ENCODE measurements around the gene PHLDB2. TPM values are rescaled to one million over a fixed set of nuclear protein-coding genes. Genes with fewer than 3 reads are reported as not detected.

The PHLDB2 gene
- total and polyA plus RNA-seq, 2 donors (not counting 1 experiment from before 2014, with no cell fraction given), result 33.8 to 47.9 TPM

GRCh38 chr3:111906656-111907055 is 47.6 kb downstream of the PHLDB2 start:
- Histone ChIP-seq H3K9me3 (ENCODE audit: control insufficient read depth, insufficient read depth, low read depth, low read length) (no peaks in the 10 kb centered on the region), H4K20me1 (ENCODE audit: control insufficient read depth, extremely low read depth, insufficient read depth, low read length) (no peaks in the 10 kb centered on the region), H3K36me3 (ENCODE audit: control insufficient read depth, insufficient read depth, low read length) (no peaks in the 10 kb centered on the region), H3K9ac (ENCODE audit: insufficient read depth, low read length) (no peak overlapping the region), H3K4me2 (ENCODE audit: extremely low read depth, insufficient read depth, low read length) (no peak overlapping the region), H2AFZ (ENCODE audit: low read length) (no peak overlapping the region), H3K4me3 (replicated peaks in 1 of 4; ENCODE audit: control extremely low read depth in 1 of 4, insufficient read depth in 1 of 4, low read depth in 3 of 4, low read length in 4 of 4) (no peak overlapping the region), H3K27me3 (ENCODE audit: control insufficient read depth, insufficient read depth, low read length) (no peaks in the 10 kb centered on the region), H3K27ac (ENCODE audit: insufficient read depth, low read length) (no peak overlapping the region), H3K4me1 (ENCODE audit: control insufficient read depth, extremely low read depth, insufficient read depth, low read length) (peaks cover 21% of the 10 kb centered on the region), H3K79me2 (ENCODE audit: control insufficient read depth, insufficient read depth, low read length) (peaks cover 6% of the 10 kb centered on the region)
- DNase-seq (ENCODE audit: low read depth in 2 of 2), result peak; percentile 67 to 83
- TF ChIP-seq CTCF (conservative IDR thresholded peaks at IDR 0.05 in 1 of 2, IDR thresholded peaks at IDR 0.05 in 1 of 2; ENCODE audit: low read depth in 1 of 2, low read length in 2 of 2) (no peak), EZH2 (IDR thresholded peaks at IDR 0.05; ENCODE audit: low read length, missing control alignments) (no peak)

GRCh38 chr3:111907151-111907550 is 48.1 kb downstream of the PHLDB2 start:
- Histone ChIP-seq H3K27ac (ENCODE audit: insufficient read depth, low read length) (no peak overlapping the region), H3K9ac (ENCODE audit: insufficient read depth, low read length) (no peak overlapping the region), H3K9me3 (ENCODE audit: control insufficient read depth, insufficient read depth, low read depth, low read length) (no peaks in the 10 kb centered on the region), H3K4me1 (ENCODE audit: control insufficient read depth, extremely low read depth, insufficient read depth, low read length) (peaks cover 21% of the 10 kb centered on the region), H3K79me2 (ENCODE audit: control insufficient read depth, insufficient read depth, low read length) (peaks cover 6% of the 10 kb centered on the region), H2AFZ (ENCODE audit: low read length) (no peak overlapping the region), H3K36me3 (ENCODE audit: control insufficient read depth, insufficient read depth, low read length) (no peaks in the 10 kb centered on the region), H4K20me1 (ENCODE audit: control insufficient read depth, extremely low read depth, insufficient read depth, low read length) (no peaks in the 10 kb centered on the region), H3K27me3 (ENCODE audit: control insufficient read depth, insufficient read depth, low read length) (no peaks in the 10 kb centered on the region), H3K4me3 (replicated peaks in 1 of 4; ENCODE audit: control extremely low read depth in 1 of 4, insufficient read depth in 1 of 4, low read depth in 3 of 4, low read length in 4 of 4) (no peak overlapping the region), H3K4me2 (ENCODE audit: extremely low read depth, insufficient read depth, low read length) (no peak overlapping the region)
- no peak for DNase-seq (ENCODE audit: low read depth in 2 of 2)
- TF ChIP-seq CTCF (conservative IDR thresholded peaks at IDR 0.05 in 1 of 2, IDR thresholded peaks at IDR 0.05 in 1 of 2; ENCODE audit: low read depth in 1 of 2, low read length in 2 of 2) (no peak), EZH2 (IDR thresholded peaks at IDR 0.05; ENCODE audit: low read length, missing control alignments) (no peak)

- H3K4me1 ChIP-seq (ENCODE audit: control insufficient read depth, extremely low read depth, insufficient read depth, low read length), result peaks cover 7% of the 10 kb centered on the region
- no peak for TF ChIP-seq CTCF (conservative IDR thresholded peaks at IDR 0.05 in 1 of 2, IDR thresholded peaks at IDR 0.05 in 1 of 2; ENCODE audit: low read depth in 1 of 2, low read length in 2 of 2)
- TF ChIP-seq EZH2 (IDR thresholded peaks at IDR 0.05; ENCODE audit: low read length, missing control alignments), result no peak
- H2AFZ ChIP-seq (ENCODE audit: low read length), result no peak overlapping the region
- peak; percentile 72 to 97 for DNase-seq (ENCODE audit: low read depth in 2 of 2)
- H3K79me2 ChIP-seq (ENCODE audit: control insufficient read depth, insufficient read depth, low read length), result peaks cover 2% of the 10 kb centered on the region
- no peaks in the 10 kb centered on the region for H4K20me1 ChIP-seq (ENCODE audit: control insufficient read depth, extremely low read depth, insufficient read depth, low read length)
- no peak overlapping the region for H3K27ac ChIP-seq (ENCODE audit: insufficient read depth, low read length)
- peaks cover 3% of the 10 kb centered on the region for H3K36me3 ChIP-seq (ENCODE audit: control insufficient read depth, insufficient read depth, low read length)
- no peak overlapping the region for H3K4me3 ChIP-seq (replicated peaks in 1 of 4; ENCODE audit: control extremely low read depth in 1 of 4, insufficient read depth in 1 of 4, low read depth in 3 of 4, low read length in 4 of 4)
- H3K27me3 ChIP-seq (ENCODE audit: control insufficient read depth, insufficient read depth, low read length), result no peaks in the 10 kb centered on the region
- H3K9ac ChIP-seq (ENCODE audit: insufficient read depth, low read length), result no peak overlapping the region
- peak overlapping the region; percentile 49 for H3K4me2 ChIP-seq (ENCODE audit: extremely low read depth, insufficient read depth, low read length)
- no peaks in the 10 kb centered on the region for H3K9me3 ChIP-seq (ENCODE audit: control insufficient read depth, insufficient read depth, low read depth, low read length)
These were observed 51.7 kb downstream of the PHLDB2 start for GRCh38 chr3:111910806-111911205.
